Thymus (tissue), 11 donors: ENCODE data around the gene COX19. TPM values are rescaled to one million over a fixed set of nuclear protein-coding genes. Genes with fewer than 3 reads are reported as not detected.

ENCODE experiments used
- DNase-seq, 9 donors: peaks; one replicate each; pipeline ENCODE4 v3.0.0-alpha.2; 2013; ENCODE audit warnings: low spot score in 9 of 9, low read depth in 6 of 9, missing footprints in 1 of 9
- H3K27ac ChIP-seq, 2 donors: one replicate each; pipeline ENCODE4 v1.5.1; 2013; ENCODE audit warnings: control low read depth in 1 of 2, low read depth in 1 of 2, low read length in 1 of 2, mild to moderate bottlenecking in 1 of 2, moderate library complexity in 1 of 2
- H3K27me3 ChIP-seq, 2 donors: one replicate each; pipeline ENCODE4 v1.5.1; 2013; ENCODE audit warnings: low read length in 1 of 2; ENCODE audit not compliant: control insufficient read depth in 2 of 2, insufficient read depth in 1 of 2
- H3K36me3 ChIP-seq, 2 donors: one replicate each; pipeline ENCODE4 v1.5.1; 2013; ENCODE audit warnings: low read length in 1 of 2, mild to moderate bottlenecking in 1 of 2, moderate library complexity in 1 of 2; ENCODE audit not compliant: control insufficient read depth in 2 of 2, insufficient read depth in 2 of 2
- H3K4me1 ChIP-seq, 2 donors: one replicate each; pipeline ENCODE4 v1.5.1; 2013; ENCODE audit warnings: low read length in 2 of 2; ENCODE audit not compliant: control insufficient read depth in 2 of 2, insufficient read depth in 2 of 2
- H3K4me3 ChIP-seq, 2 donors: one replicate each; pipeline ENCODE4 v1.5.1; 2013; ENCODE audit warnings: low read length in 2 of 2, control low read depth in 1 of 2, mild to moderate bottlenecking in 1 of 2
- H3K9me3 ChIP-seq, 2 donors: one replicate each; pipeline ENCODE4 v1.5.1; 2013; ENCODE audit warnings: low read length in 1 of 2, mild to moderate bottlenecking in 1 of 2; ENCODE audit not compliant: control insufficient read depth in 2 of 2, insufficient read depth in 1 of 2
- WGBS: extraction: QIAGEN DNeasy Blood & Tissue Kit; methylation state at CpG from one replicate; pipeline ENCODE4 v1.1.7; 2013; 5-methylcytosine and 5-hydroxymethylcytosine counted together
- polyA plus RNA-seq: library from polyadenylated mRNA; stranded (reverse); fragments of 200-250 nt; gene quantifications from one replicate; pipeline ENCODE4 v1.2.3, GENCODE V29; 2013
- total RNA-seq: library from RNA; stranded (reverse); fragments of 120-200 nt; gene quantifications from one replicate; pipeline ENCODE4 v1.2.4, GENCODE V29; 2013
- donor health status: healthy.

Gene COX19
- total and polyA plus RNA-seq, 2 donors = 6.9 to 11.6 TPM

GRCh38 chr7:1012716-1013095 is 37.4 kb upstream of the COX19 start:
- no peaks in the 10 kb centered on the region for H3K27me3 ChIP-seq
- no peak overlapping the region for H3K27ac ChIP-seq
- H3K4me1 ChIP-seq = peaks cover 0 to 5% of the 10 kb centered on the region in 2 donors
- WGBS = 90% methylated on average over 30 of the region's 30 CpGs
- no peak for DNase-seq
- no peaks in the 10 kb centered on the region for H3K9me3 ChIP-seq
- no peak overlapping the region for H3K4me3 ChIP-seq
- peaks cover 0 to 4% of the 10 kb centered on the region in 2 donors for H3K36me3 ChIP-seq

GRCh38 chr7:1012004-1012715 is 36.8 kb upstream of the COX19 start:
- 64% methylated on average over 32 of the region's 32 CpGs for WGBS
- H3K27ac ChIP-seq = no peak overlapping the region

GRCh38 chr7:1011297-1012003 is 36.1 kb upstream of the COX19 start:
- peaks cover 0 to 5% of the 10 kb centered on the region in 2 donors for H3K4me1 ChIP-seq
- no peak overlapping the region for H3K27ac ChIP-seq
- H3K36me3 ChIP-seq = peaks cover 0 to 4% of the 10 kb centered on the region in 2 donors

More at GRCh38 chr7:1012004-1012715, 36.8 kb upstream of the COX19 start:
- no peaks in the 10 kb centered on the region for H3K27me3 ChIP-seq
- peaks cover 0 to 5% of the 10 kb centered on the region in 2 donors for H3K4me1 ChIP-seq
- H3K36me3 ChIP-seq = peaks cover 0 to 4% of the 10 kb centered on the region in 2 donors
- no peak for DNase-seq
- no peaks in the 10 kb centered on the region for H3K9me3 ChIP-seq
- no peak overlapping the region for H3K4me3 ChIP-seq

GRCh38 chr7:1010226-1010625 is 34.9 kb upstream of the COX19 start:
- no peak overlapping the region for H3K27ac ChIP-seq
- H3K9me3 ChIP-seq = no peaks in the 10 kb centered on the region
- H3K4me3 ChIP-seq = no peak overlapping the region
- WGBS = 95% methylated on average over 13 of the region's 13 CpGs
- peaks cover 0 to 2% of the 10 kb centered on the region in 2 donors for H3K4me1 ChIP-seq
- H3K27me3 ChIP-seq = no peaks in the 10 kb centered on the region
- no peak for DNase-seq
- peaks cover 0 to 4% of the 10 kb centered on the region in 2 donors for H3K36me3 ChIP-seq

More at GRCh38 chr7:1011297-1012003, 36.1 kb upstream of the COX19 start:
- Histone ChIP-seq H3K27me3 (no peaks in the 10 kb centered on the region), H3K4me3 (no peak overlapping the region), H3K9me3 (no peaks in the 10 kb centered on the region)
- DNase-seq = no peak
- 92% methylated on average over 13 of the region's 13 CpGs for WGBS

- Histone ChIP-seq H3K4me3 (no peak overlapping the region), H3K27ac (no peak overlapping the region), H3K36me3 (peaks cover 0 to 4% of the 10 kb centered on the region in 2 donors), H3K4me1 (peaks cover 0 to 2% of the 10 kb centered on the region in 2 donors), H3K9me3 (no peaks in the 10 kb centered on the region), H3K27me3 (no peaks in the 10 kb centered on the region)
- WGBS = 97% methylated on average over 22 of the region's 22 CpGs
- DNase-seq = no peak
These were observed 34.4 kb upstream of the COX19 start for GRCh38 chr7:1009747-1010146.

- no peak overlapping the region for H3K27ac ChIP-seq
- H3K27me3 ChIP-seq = no peaks in the 10 kb centered on the region
- no peak for DNase-seq
- H3K9me3 ChIP-seq = no peaks in the 10 kb centered on the region
- H3K4me1 ChIP-seq = peaks cover 0 to 2% of the 10 kb centered on the region in 2 donors
- WGBS = 95% methylated on average over 37 of the region's 37 CpGs
- H3K36me3 ChIP-seq = peaks cover 0 to 4% of the 10 kb centered on the region in 2 donors
- no peak overlapping the region for H3K4me3 ChIP-seq
These were observed 33.5 kb upstream of the COX19 start for GRCh38 chr7:1008733-1009363.

- no peaks in the 10 kb centered on the region for H3K27me3 ChIP-seq
- 94% methylated on average over 15 of the region's 15 CpGs for WGBS
- peaks cover 0 to 4% of the 10 kb centered on the region in 2 donors for H3K36me3 ChIP-seq
- no peak for DNase-seq
- no peaks in the 10 kb centered on the region for H3K4me1 ChIP-seq
- no peak overlapping the region for H3K27ac ChIP-seq
- H3K4me3 ChIP-seq = no peak overlapping the region
- no peaks in the 10 kb centered on the region for H3K9me3 ChIP-seq
These were observed 32.6 kb upstream of the COX19 start for GRCh38 chr7:1007901-1008300.

- no peaks in the 10 kb centered on the region for H3K4me1 ChIP-seq
- DNase-seq = no peak
- 97% methylated on average over 21 of the region's 21 CpGs for WGBS
- H3K4me3 ChIP-seq = no peak overlapping the region
- H3K9me3 ChIP-seq = no peaks in the 10 kb centered on the region
- no peak overlapping the region for H3K27ac ChIP-seq
- no peaks in the 10 kb centered on the region for H3K27me3 ChIP-seq
- peaks cover 0 to 4% of the 10 kb centered on the region in 2 donors for H3K36me3 ChIP-seq
These were observed 30.0 kb upstream of the COX19 start for GRCh38 chr7:1005303-1005702.
